Activated naive CD8-positive, alpha-beta T cell treated with anti-CD3 and anti-CD28 coated beads, Interleukin-2, amount 50 U/mL, for 24 hours (primary cell): ENCODE results near the gene EPS8L3.
"Not testable (repeated sequence)": the region's sequence is repeated elsewhere in the genome, so short reads cannot be mapped to it uniquely, and the experiment has no call there.

ENCODE experiments used
- ATAC-seq: fragments of 150-1000 bp; cut with Tn5 transposase; one replicate; pipeline ENCODE4 v1.10.0; 2021
- DNase-seq: peaks from one replicate; pipeline ENCODE4 v3.0.0; 2021
- H3K27ac Mint-ChIP-seq: one replicate; pipeline ENCODE4 v1.8.0; 2021; ENCODE audit warnings: mild to moderate bottlenecking, mixed read lengths
- H3K27me3 Mint-ChIP-seq: one replicate; pipeline ENCODE4 v1.8.0; 2021; ENCODE audit warnings: mixed read lengths
- H3K36me3 Mint-ChIP-seq: one replicate; pipeline ENCODE4 v1.8.0; 2021; ENCODE audit warnings: low read depth, mixed read lengths
- H3K4me1 Mint-ChIP-seq: one replicate; pipeline ENCODE4 v1.8.0; 2021; ENCODE audit warnings: mixed read lengths
- H3K4me3 Mint-ChIP-seq: one replicate; pipeline ENCODE4 v1.8.0; 2021; ENCODE audit warnings: mild to moderate bottlenecking, moderate library complexity, mixed read lengths
- H3K9me3 Mint-ChIP-seq: one replicate; pipeline ENCODE4 v1.8.0; 2021; ENCODE audit warnings: mixed read lengths

EPS8L3 gene

DNA sequence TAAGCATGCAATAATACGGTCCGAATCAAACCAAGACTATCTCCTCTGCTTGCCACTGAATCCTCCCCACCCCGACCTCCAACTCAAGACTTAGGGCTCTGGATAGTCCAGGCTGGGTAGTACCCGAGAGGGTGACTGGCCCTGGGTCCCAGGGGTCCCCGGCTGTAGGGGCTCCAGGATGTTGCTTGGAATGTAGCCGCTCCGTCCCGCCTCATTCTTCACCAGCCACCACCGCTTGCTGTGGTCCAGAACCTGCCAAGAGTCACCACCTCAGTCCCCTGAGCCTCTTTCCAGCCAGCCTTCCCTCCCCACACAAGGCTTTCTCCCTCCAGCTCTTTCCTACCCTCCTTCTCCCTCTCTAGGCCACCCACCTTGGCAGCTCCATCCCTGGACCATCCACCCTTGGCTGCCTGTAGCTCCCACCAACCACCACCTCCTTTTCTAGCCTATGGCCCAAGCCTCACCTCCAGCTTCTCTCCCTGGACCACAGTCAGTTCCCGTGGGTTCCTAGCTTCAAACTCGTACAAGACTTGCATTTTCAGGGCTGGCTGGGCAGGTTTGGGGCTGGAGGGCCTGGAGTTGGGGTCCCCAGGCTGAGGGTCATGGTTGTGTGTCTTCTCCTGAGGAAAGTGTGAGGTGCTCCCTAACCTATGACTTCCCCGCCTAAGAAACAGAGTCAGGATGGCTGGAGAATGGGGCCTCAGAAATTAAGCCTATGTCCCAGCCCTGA lies 12.0 kb downstream of the EPS8L3 start:
- peaks cover 10% of the 10 kb centered on the region for H3K27me3 Mint-ChIP-seq
- H3K4me3 Mint-ChIP-seq, result no peak overlapping the region
- H3K4me1 Mint-ChIP-seq, result no peaks in the 10 kb centered on the region
- no peak for DNase-seq
- no peaks in the 10 kb centered on the region for H3K36me3 Mint-ChIP-seq
- ATAC-seq, result no peak
- no peak overlapping the region for H3K27ac Mint-ChIP-seq
- no peaks in the 10 kb centered on the region for H3K9me3 Mint-ChIP-seq

DNA sequence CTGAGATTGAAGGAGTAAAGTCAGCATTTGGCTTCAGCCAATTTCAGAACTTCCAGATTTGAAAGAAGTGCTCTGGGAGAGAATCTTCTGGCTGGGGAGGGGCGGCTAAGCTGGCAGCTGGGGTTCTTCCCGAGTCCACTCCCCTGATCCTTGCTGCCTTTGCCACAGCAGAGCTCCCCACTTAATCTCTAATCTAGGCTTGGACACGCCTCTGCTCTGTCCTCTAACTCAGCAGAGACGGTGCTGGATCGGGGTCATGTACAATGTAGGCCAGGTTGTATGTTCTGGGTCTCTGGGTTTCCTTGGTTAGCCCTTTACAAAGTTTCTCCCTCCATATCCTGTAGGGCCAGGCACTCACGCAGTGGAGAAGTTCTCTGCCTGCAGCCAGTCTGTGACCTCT lies 12.8 kb downstream of the EPS8L3 start:
- Mint-ChIP-seq H3K27ac (no peak overlapping the region), H3K4me1 (no peaks in the 10 kb centered on the region), H3K27me3 (peaks cover 10% of the 10 kb centered on the region), H3K4me3 (no peak overlapping the region), H3K9me3 (no peaks in the 10 kb centered on the region), H3K36me3 (no peaks in the 10 kb centered on the region)
- DNase-seq (no peak), ATAC-seq (no peak)

DNA sequence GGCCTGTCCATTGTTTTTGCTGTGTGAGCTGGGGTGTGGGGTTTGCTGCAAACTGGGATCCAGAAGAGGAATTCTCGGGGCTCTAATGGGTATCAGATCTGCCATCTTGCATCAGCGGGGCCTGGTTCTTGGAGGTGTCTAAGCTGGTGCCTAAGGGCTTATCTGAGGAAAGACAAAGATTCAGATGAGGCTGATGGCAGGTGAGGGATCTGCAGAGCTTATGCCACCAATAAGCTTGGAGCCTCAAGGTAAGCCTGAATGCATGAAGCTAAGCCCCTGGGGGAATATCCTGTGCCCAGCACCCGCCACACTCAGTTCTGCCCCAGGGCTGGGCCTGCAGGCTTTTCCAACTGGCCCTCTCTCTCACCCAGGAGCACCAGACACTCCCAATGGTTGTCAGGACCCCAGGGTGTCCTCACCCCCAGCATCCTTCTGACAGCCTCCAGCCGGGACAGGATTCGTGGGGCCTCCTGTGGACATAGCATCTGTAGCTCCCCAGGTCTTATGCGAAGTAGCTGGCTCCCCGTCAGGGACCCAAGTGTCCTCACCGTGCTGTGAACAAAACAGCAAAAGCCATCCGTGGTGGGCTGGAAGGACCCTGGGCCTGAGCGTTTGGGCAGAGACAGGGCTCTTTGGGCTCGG lies 13.4 kb downstream of the EPS8L3 start:
- no peak for DNase-seq
- Mint-ChIP-seq H3K9me3 (no peaks in the 10 kb centered on the region), H3K36me3 (no peaks in the 10 kb centered on the region), H3K27me3 (peaks cover 10% of the 10 kb centered on the region), H3K27ac (no peak overlapping the region), H3K4me1 (no peaks in the 10 kb centered on the region), H3K4me3 (no peak overlapping the region)
- no peak for ATAC-seq

DNA sequence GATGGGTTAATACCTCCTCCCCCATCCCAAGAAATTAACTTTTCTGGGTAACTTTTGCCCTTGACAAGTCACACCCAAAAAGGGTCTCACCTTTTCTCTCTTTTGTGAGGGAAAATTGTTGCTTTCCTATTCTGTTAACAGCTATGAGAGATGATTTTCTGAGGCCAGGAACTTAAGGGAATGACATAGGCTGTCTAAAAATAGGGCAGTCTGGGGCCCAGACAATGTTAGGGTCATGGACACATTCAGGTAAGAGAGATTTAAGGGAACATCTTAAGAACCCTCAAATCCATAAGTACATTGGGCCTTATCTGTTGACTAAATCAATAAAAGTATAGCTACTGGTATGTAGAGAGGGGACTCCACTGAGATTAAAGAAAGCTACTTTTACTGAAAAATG lies 14.5 kb downstream of the EPS8L3 start:
- Mint-ChIP-seq H3K27ac (no peak overlapping the region), H3K4me1 (no peaks in the 10 kb centered on the region), H3K27me3 (peaks cover 10% of the 10 kb centered on the region), H3K9me3 (no peaks in the 10 kb centered on the region), H3K36me3 (no peaks in the 10 kb centered on the region), H3K4me3 (no peak overlapping the region)
- no peak for DNase-seq
- no peak for ATAC-seq

DNA sequence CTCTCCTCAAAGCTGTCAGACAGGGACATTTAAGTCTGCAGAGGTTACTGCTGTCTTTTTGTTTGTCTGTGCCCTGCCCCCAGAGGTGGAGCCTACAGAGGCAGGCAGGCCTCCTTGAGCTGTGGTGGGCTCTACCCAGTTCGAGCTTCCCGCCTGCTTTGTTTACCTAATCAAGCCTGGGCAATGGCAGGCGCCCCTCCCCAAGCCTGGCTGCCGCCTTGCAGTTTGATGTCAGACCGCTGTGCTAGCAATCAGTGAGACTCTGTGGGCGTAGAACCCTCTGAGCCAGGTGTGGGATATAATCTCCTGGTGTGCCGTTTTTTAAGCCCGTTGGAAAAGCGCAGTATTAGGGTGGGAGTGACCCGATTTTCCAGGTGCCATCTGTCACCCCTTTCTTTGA lies 15.4 kb downstream of the EPS8L3 start:
- H3K4me3 Mint-ChIP-seq, H3K27ac Mint-ChIP-seq, ATAC-seq, DNase-seq, H3K27me3 Mint-ChIP-seq, H3K9me3 Mint-ChIP-seq, H3K4me1 Mint-ChIP-seq, H3K36me3 Mint-ChIP-seq: not testable (repeated sequence)

DNA sequence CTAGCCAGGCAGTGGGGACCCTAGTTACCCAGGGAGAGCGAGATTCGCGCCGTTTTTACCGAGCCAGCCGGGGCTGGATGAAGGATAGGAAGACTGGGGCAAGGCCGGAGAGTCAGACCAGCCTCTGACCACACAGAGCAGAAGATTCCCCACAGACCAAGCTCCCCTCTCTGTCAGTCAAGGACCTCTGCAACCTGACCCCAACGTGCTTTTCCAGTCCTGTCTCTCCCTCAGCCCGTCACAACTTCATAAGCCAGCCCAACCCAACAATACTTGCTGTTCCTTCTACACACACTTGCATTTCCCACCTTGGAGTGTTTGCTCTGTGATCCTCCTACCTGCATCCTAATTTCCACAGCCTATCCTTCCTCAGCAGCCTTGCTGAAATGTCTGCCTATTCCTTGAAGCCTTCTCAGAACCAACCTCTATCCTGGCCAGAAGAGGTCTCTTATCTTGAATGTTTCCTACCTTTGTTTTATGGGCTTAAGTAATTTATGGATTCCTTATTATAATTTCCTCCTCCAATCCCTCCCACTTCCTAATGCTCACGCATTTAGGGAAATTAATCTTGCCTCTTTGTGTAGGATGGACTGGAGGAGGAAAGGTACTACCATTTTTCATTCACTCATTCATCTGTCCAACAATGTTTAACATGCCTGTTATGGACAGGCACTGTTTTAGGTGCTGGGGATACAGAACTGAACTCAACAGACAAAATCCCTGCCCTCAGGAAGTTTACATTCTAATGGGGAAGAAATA lies 22.9 kb downstream of the EPS8L3 start, which contains the start of gene GSTM3:
TSS of gene GSTM3 (minus strand) at position 424 of the 759 bp plus-strand sequence. CDS start 751 bp downstream, outside the sequence.
- peak within 1 kb of the TSS; percentile 75 for H3K27ac Mint-ChIP-seq
- H3K9me3 Mint-ChIP-seq, result no peaks in the 10 kb centered on the region
- no peak for DNase-seq
- peaks cover 17% of the 10 kb centered on the region for H3K4me1 Mint-ChIP-seq
- peak within 1 kb of the TSS; percentile 76 for H3K4me3 Mint-ChIP-seq
- no peaks in the 10 kb centered on the region for H3K36me3 Mint-ChIP-seq
- no peak for ATAC-seq
- peaks cover 18% of the 10 kb centered on the region for H3K27me3 Mint-ChIP-seq

DNA sequence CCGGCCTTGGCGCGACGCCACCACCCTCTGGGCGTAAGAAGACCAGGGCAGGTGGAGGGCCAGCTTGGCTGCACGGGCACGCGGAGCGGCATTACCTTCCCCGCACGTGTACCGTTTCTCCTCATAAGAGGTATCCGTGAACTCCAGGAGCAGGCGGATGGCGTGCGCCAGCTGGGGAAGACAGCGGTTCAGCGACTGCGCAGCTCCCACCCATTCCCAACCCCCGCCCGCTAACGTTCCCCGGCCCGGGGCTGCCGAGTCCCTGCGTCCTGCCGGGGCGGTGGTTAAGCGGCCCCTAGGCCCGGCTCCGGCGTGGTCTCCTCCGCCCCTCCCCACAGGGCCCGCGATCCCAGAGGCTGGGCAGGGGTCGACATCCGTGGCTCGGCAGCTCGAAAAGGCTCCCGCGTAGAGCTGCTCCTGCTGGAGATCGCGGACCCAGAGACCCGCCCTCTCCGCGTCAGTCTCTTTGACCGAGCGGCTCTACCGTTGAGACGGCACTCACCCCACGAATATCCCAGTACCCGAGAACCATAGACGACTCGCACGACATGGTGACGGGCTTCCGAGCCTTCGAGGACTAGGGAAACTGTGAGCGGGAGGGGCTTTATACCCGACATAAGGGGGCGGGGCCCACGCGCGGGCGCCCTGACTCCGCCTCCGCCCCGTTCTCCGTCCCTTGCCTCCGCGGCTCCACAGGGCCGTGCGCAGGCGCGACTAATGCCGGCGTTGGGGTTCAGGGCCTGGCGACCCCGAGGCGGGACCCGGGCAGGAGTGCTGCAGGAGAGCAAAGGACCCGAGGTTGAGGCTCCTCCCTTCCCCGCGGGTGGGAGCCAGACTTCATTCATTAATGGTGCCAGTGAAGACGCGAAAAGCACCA lies 23.7 kb downstream of the EPS8L3 start:
- H3K9me3 Mint-ChIP-seq, result no peaks in the 10 kb centered on the region
- ATAC-seq, result peak; percentile 89
- peak overlapping the region; percentile 75 for H3K27ac Mint-ChIP-seq
- peaks cover 17% of the 10 kb centered on the region for H3K4me1 Mint-ChIP-seq
- peaks cover 18% of the 10 kb centered on the region for H3K27me3 Mint-ChIP-seq
- no peaks in the 10 kb centered on the region for H3K36me3 Mint-ChIP-seq
- peak overlapping the region; percentile 76 for H3K4me3 Mint-ChIP-seq
- DNase-seq, result peak; percentile 84

DNA sequence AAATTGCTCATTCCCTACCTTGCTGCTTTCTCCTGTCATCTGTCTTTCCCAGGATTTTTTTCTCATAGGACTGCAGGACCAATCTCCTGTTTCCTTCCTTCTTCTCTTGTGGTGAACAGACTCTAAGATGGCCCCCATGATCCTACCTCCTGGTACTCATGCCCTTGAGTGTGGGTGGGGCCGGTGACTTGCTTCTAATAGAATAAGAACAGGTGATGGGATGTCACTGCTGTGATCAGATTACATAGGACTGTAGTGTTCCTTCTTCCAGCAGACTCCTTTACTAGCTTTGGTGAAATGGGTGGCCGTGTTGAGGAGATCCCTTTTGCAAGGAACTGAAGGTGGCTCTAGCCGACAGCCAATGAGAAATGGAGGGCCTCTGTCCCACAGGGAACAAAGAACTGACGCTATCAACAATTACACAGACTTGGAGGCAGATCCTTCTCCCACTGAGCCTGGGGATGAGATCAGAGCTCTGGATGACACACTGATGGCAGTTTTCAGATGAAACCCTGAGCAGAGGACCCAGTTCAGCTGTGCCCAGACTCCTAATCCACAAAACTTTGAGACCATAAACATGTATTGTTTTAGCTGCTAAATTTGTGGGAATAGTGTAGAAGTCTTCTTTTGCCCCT lies 30.4 kb downstream of the EPS8L3 start:
- no peaks in the 10 kb centered on the region for H3K36me3 Mint-ChIP-seq
- ATAC-seq (no peak), DNase-seq (no peak)
- no peaks in the 10 kb centered on the region for H3K4me1 Mint-ChIP-seq
- peaks cover 5% of the 10 kb centered on the region for H3K27me3 Mint-ChIP-seq
- no peaks in the 10 kb centered on the region for H3K9me3 Mint-ChIP-seq
- H3K27ac Mint-ChIP-seq, result no peak overlapping the region
- H3K4me3 Mint-ChIP-seq, result no peak overlapping the region

DNA sequence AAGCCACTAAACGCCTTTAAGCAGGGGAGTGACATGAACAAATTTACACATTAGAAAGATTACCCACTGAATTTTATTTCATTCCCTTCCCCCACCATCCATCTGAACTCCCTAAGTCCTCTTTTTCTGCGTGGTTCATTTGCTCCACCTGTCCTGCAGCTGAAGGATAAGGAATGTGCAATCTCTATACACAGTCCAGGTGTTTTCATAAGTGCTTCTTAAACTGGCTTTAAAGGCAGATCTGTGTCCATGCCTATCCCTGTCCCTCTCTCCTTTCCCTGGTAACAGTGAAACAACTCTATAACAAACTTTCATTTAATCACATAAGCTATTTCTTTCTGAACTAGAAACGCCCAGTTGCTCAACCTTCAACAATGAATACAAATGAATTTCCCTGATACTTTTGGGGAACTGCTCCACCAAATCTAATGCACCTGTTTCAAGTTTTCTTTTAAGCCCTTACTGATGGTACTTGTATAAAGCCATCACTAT lies 31.3 kb downstream of the EPS8L3 start:
- no peaks in the 10 kb centered on the region for H3K36me3 Mint-ChIP-seq
- ATAC-seq, result no peak
- H3K27ac Mint-ChIP-seq, result no peak overlapping the region
- H3K27me3 Mint-ChIP-seq, result peaks cover 5% of the 10 kb centered on the region
- H3K9me3 Mint-ChIP-seq, result no peaks in the 10 kb centered on the region
- no peaks in the 10 kb centered on the region for H3K4me1 Mint-ChIP-seq
- no peak for DNase-seq
- H3K4me3 Mint-ChIP-seq, result no peak overlapping the region

DNA sequence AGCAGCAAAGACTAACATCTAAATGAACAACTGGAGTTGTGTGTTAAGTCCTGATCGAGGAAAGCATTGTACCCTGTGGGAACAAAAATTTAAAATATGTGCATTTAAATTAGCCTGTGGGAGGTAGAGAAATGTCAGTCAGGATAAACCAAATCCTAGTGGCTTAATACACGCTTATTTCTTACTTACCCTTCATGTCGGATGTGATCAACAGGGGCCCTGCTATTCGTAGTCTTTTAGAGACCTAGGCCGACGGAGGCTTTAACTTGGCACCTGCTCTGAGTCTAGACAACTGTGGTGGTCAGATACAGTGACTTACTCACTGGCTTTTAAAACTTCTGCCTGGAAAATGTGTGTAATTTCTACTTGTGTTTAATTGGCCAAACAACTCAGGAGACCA lies 33.1 kb downstream of the EPS8L3 start:
- Mint-ChIP-seq H3K4me3 (no peak overlapping the region), H3K36me3 (no peaks in the 10 kb centered on the region), H3K4me1 (no peaks in the 10 kb centered on the region), H3K27ac (no peak overlapping the region), H3K9me3 (no peaks in the 10 kb centered on the region), H3K27me3 (peaks cover 3% of the 10 kb centered on the region)
- DNase-seq (no peak), ATAC-seq (no peak)

DNA sequence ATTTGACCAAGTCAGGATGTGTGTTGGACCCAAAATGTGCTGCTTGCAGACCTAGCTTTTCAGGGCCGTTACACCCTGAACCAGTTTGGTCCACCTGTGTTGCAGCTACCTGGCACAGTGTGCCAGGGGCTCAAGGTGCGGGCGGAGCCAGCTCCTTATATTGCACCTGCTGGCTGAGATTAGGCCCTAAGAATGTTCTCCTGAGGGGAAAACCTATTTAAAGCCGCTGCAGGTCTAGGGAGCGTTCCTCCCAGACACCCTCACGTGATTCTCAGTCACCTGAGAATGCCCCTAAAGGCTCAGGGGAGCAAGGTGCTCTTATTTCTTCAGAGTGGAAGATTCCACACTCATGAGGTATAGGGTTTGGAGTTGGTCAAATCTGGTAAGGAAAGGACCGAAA lies 34.9 kb downstream of the EPS8L3 start:
- Mint-ChIP-seq H3K27ac (no peak overlapping the region), H3K4me3 (no peak overlapping the region), H3K36me3 (no peaks in the 10 kb centered on the region), H3K9me3 (no peaks in the 10 kb centered on the region), H3K27me3 (peaks cover 3% of the 10 kb centered on the region), H3K4me1 (no peaks in the 10 kb centered on the region)
- no peak for DNase-seq
- no peak for ATAC-seq

DNA sequence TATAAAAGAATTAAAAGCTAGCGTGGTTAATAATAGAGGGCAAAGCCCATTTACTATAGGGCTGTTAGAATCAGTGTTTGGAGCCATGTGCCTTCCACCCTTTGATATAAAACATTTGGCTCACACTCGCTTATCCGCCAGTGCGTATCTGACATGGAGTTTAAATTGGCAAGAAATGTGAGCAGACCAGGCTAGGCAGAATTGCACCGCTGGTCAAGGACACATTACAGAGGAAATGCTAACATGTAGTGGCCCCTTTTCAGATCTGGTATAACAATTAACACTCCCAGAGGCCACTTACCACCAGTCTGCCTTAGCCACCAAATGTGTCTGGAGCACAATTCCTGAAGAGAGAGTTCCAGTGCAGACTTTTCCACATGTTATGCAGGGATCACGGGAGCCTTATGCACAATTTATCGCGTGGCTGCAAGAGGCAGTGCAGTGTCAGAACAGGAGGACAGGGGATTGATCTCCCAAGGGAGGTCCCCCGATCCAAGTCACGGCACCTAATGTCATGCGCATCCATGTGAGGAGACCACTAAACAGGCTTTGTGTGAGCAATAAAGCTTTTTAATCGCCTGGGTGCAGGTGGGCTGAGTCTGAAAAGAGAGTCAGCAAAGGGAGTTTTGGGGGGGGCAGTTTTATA lies 36.9 kb downstream of the EPS8L3 start:
- no peaks in the 10 kb centered on the region for H3K36me3 Mint-ChIP-seq
- DNase-seq, result no peak
- H3K4me1 Mint-ChIP-seq, result no peaks in the 10 kb centered on the region
- H3K9me3 Mint-ChIP-seq, result no peaks in the 10 kb centered on the region
- H3K27me3 Mint-ChIP-seq, result peaks cover 3% of the 10 kb centered on the region
- H3K4me3 Mint-ChIP-seq, result no peak overlapping the region
- ATAC-seq, result no peak
- no peak overlapping the region for H3K27ac Mint-ChIP-seq

DNA sequence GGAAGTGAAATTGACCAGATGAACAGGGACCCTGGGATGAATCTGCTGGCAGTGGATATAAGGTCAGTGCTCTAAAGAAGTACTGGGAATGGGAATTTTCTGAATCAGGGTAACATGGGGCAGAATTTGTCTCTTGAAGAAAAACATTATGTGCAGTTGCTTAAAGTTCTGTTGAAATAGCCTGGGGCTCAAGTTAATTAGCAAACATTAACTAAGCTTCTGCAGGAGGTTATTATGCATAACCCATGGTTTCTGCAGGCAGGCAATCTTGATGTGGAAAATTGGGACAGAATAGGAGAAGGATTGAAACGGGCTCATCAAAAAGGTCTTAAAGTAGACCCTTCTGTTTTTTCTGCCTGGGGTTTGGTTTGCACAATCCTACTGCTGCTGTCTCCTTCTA lies 37.7 kb downstream of the EPS8L3 start:
- no peak for DNase-seq
- no peaks in the 10 kb centered on the region for H3K4me1 Mint-ChIP-seq
- H3K27ac Mint-ChIP-seq, result no peak overlapping the region
- no peak overlapping the region for H3K4me3 Mint-ChIP-seq
- peaks cover 3% of the 10 kb centered on the region for H3K27me3 Mint-ChIP-seq
- no peak for ATAC-seq
- no peaks in the 10 kb centered on the region for H3K36me3 Mint-ChIP-seq
- no peaks in the 10 kb centered on the region for H3K9me3 Mint-ChIP-seq
